Measurements from ENCODE around the gene EIF2B2. TPM values are rescaled to one million over a fixed set of nuclear protein-coding genes. Genes with fewer than 3 reads are reported as not detected.

The EIF2B2 gene
- total RNA-seq, 1 donor from 2014 or later: 38.4 TPM

- Mint-ChIP-seq H3K36me3 (ENCODE audit: low read depth) (no peaks in the 10 kb centered on the region), H3K4me1 (ENCODE audit: low read depth) (no peaks in the 10 kb centered on the region), H3K27me3 (ENCODE audit: low read depth) (peaks cover 10% of the 10 kb centered on the region), H3K27ac (ENCODE audit: unreplicated experiment) (no peak overlapping the region), H3K9me3 (ENCODE audit: low read depth) (no peaks in the 10 kb centered on the region), H3K4me3 (ENCODE audit: unreplicated experiment) (no peak overlapping the region)
- no peak for TF ChIP-seq CTCF (IDR thresholded peaks at IDR 0.05)
- DNase-seq (ENCODE audit: low spot score): no peak
Measured at GRCh38 chr14:74962046-74962445, 40.7 kb upstream of the EIF2B2 start.

- Mint-ChIP-seq H3K36me3 (ENCODE audit: low read depth) (no peaks in the 10 kb centered on the region), H3K27me3 (ENCODE audit: low read depth) (peaks cover 10% of the 10 kb centered on the region), H3K4me3 (ENCODE audit: unreplicated experiment) (no peak overlapping the region), H3K27ac (ENCODE audit: unreplicated experiment) (no peak overlapping the region), H3K4me1 (ENCODE audit: low read depth) (no peaks in the 10 kb centered on the region), H3K9me3 (ENCODE audit: low read depth) (no peaks in the 10 kb centered on the region)
- DNase-seq (ENCODE audit: low spot score): no peak
- TF ChIP-seq CTCF (IDR thresholded peaks at IDR 0.05): no peak
Measured at GRCh38 chr14:74962493-74962892, 40.2 kb upstream of the EIF2B2 start.

- H3K4me1 Mint-ChIP-seq (ENCODE audit: low read depth): no peaks in the 10 kb centered on the region
- no peak overlapping the region for H3K27ac Mint-ChIP-seq (ENCODE audit: unreplicated experiment)
- no peak overlapping the region for H3K4me3 Mint-ChIP-seq (ENCODE audit: unreplicated experiment)
- H3K27me3 Mint-ChIP-seq (ENCODE audit: low read depth): peaks cover 10% of the 10 kb centered on the region
- DNase-seq (ENCODE audit: low spot score): no peak
- no peaks in the 10 kb centered on the region for H3K9me3 Mint-ChIP-seq (ENCODE audit: low read depth)
- H3K36me3 Mint-ChIP-seq (ENCODE audit: low read depth): no peaks in the 10 kb centered on the region
- TF ChIP-seq CTCF (IDR thresholded peaks at IDR 0.05): no peak
Measured at GRCh38 chr14:74963178-74963704, 39.5 kb upstream of the EIF2B2 start.

GRCh38 chr14:74963705-74964271 lies 38.9 kb upstream of the EIF2B2 start:
- Mint-ChIP-seq H3K4me3 (ENCODE audit: unreplicated experiment) (no peak overlapping the region), H3K27ac (ENCODE audit: unreplicated experiment) (no peak overlapping the region), H3K9me3 (ENCODE audit: low read depth) (no peaks in the 10 kb centered on the region), H3K27me3 (ENCODE audit: low read depth) (peaks cover 10% of the 10 kb centered on the region), H3K36me3 (ENCODE audit: low read depth) (no peaks in the 10 kb centered on the region), H3K4me1 (ENCODE audit: low read depth) (no peaks in the 10 kb centered on the region)
- no peak for DNase-seq (ENCODE audit: low spot score)
- TF ChIP-seq CTCF (IDR thresholded peaks at IDR 0.05): no peak

GRCh38 chr14:74964787-74965485 lies 37.8 kb upstream of the EIF2B2 start:
- Mint-ChIP-seq H3K4me3 (ENCODE audit: unreplicated experiment) (no peak overlapping the region), H3K27ac (ENCODE audit: unreplicated experiment) (no peak overlapping the region), H3K9me3 (ENCODE audit: low read depth) (no peaks in the 10 kb centered on the region), H3K36me3 (ENCODE audit: low read depth) (no peaks in the 10 kb centered on the region), H3K27me3 (ENCODE audit: low read depth) (peaks cover 10% of the 10 kb centered on the region), H3K4me1 (ENCODE audit: low read depth) (no peaks in the 10 kb centered on the region)
- TF ChIP-seq CTCF (IDR thresholded peaks at IDR 0.05): no peak
- no peak for DNase-seq (ENCODE audit: low spot score)
